ENCODE measurements around the gene NNAT. TPM values are rescaled to one million over a fixed set of nuclear protein-coding genes. Genes with fewer than 3 reads are reported as not detected.
"Not testable (repeated sequence)": the region's sequence is repeated elsewhere in the genome, so short reads cannot be mapped to it uniquely, and the experiment has no call there.

NNAT gene
- total and polyA plus RNA-seq, 7 donors: 7.8 to 125 (median 85.8) TPM; not detected in 1

- no peak for TF ChIP-seq POLR2AphosphoS5 (IDR thresholded peaks at IDR 0.05)
- no peak for TF ChIP-seq POLR2A (IDR thresholded peaks at IDR 0.05)
- no peak for TF ChIP-seq CTCF (IDR thresholded peaks at IDR 0.05)
- no peak for TF ChIP-seq EP300 (IDR thresholded peaks at IDR 0.05)
- WGBS, 2 donors: 83 to 87% methylated on average over 5 of the region's 5 CpGs
- H3K27me3 ChIP-seq: no peaks in the 10 kb centered on the region
- H3K4me3 ChIP-seq: no peak overlapping the region
- no peak for DNase-seq
- H3K4me1 ChIP-seq: no peaks in the 10 kb centered on the region
- intact Hi-C loops (cut with DNase I): no loop called here
- H3K27ac ChIP-seq: no peak overlapping the region
- no peaks in the 10 kb centered on the region for H3K9me3 ChIP-seq
- no peaks in the 10 kb centered on the region for H3K36me3 ChIP-seq
Observed at GRCh38 chr20:37481610-37482009, 39.4 kb upstream of the NNAT start.

GRCh38 chr20:37484331-37484730 lies 36.7 kb upstream of the NNAT start:
- Histone ChIP-seq H3K4me3 (no peak overlapping the region), H3K27me3 (no peaks in the 10 kb centered on the region), H3K27ac (no peak overlapping the region), H3K36me3 (no peaks in the 10 kb centered on the region), H3K9me3 (no peaks in the 10 kb centered on the region), H3K4me1 (no peaks in the 10 kb centered on the region)
- WGBS, 2 donors: 61 to 79% methylated on average over 3 of the region's 3 CpGs
- no peak for TF ChIP-seq POLR2A (IDR thresholded peaks at IDR 0.05)
- TF ChIP-seq CTCF (IDR thresholded peaks at IDR 0.05): no peak
- TF ChIP-seq EP300 (IDR thresholded peaks at IDR 0.05): no peak
- TF ChIP-seq POLR2AphosphoS5 (IDR thresholded peaks at IDR 0.05): no peak
- DNase-seq: peak; percentile 28
- intact Hi-C loops (cut with DNase I): no loop called here

GRCh38 chr20:37486209-37486608 lies 34.8 kb upstream of the NNAT start:
- H3K9me3 ChIP-seq; H3K4me3 ChIP-seq; H3K27ac ChIP-seq; intact Hi-C loops (cut with DNase I); H3K36me3 ChIP-seq; H3K27me3 ChIP-seq; H3K4me1 ChIP-seq: not testable (repeated sequence)
- WGBS, 2 donors: 92 to 94% methylated on average over 1 of the region's 1 CpG
- DNase-seq: peak; percentile 14

DNA sequence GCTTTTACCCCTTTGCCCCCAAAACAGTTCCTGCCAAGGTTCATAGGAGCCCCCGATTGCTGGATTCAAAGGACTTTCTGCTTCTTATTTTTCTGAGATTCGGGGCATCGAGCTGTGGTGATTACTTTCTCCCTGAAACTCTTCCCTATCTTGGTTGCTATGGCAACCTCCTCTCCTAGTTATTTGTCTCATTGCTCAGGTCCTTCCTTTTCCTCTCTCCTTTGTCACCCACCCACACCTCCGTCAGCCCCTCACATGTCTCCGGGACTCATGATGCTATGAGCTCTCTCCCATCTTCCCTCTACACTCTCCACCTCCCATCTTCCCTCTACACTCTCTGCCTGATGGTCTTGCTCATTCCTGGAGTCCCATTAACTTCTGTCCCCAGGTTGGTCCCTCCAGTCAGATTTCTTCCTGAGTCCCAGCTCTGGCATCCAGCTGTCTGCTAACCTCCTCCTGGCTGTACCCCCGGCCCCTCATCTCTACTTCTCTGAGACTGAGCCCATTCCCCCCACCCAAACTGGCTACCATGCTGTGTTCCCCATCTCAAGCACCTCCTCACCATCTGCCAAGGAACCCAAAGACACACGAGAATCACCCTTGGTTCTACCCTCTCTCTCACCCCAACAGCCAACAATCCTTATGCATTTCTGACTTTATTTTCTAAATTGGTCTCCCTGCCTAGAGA lies 30.2 kb upstream of the NNAT start:
- WGBS, 2 donors: 85 to 92% methylated on average over 7 of the region's 7 CpGs
- H3K4me1 ChIP-seq: no peaks in the 10 kb centered on the region
- intact Hi-C loops (cut with DNase I): no loop called here

GRCh38 chr20:37492096-37492625 lies 28.9 kb upstream of the NNAT start:
- TF ChIP-seq POLR2AphosphoS5 (IDR thresholded peaks at IDR 0.05): no peak
- no peak for TF ChIP-seq CTCF (IDR thresholded peaks at IDR 0.05)
- no peak for TF ChIP-seq POLR2A (IDR thresholded peaks at IDR 0.05)
- Histone ChIP-seq H3K9me3 (no peaks in the 10 kb centered on the region), H3K27me3 (no peaks in the 10 kb centered on the region), H3K4me3 (no peak overlapping the region), H3K27ac (no peak overlapping the region), H3K36me3 (peaks cover 0 to 11% (median 2%) of the 10 kb centered on the region in 4 donors), H3K4me1 (no peaks in the 10 kb centered on the region)
- WGBS, 2 donors: 94% methylated on average over 6 of the region's 6 CpGs
- DNase-seq: peak; percentile 42
- intact Hi-C loops (cut with DNase I): no loop called here

More for the DNA sequence above, 30.2 kb upstream of the NNAT start:
- Histone ChIP-seq H3K27me3 (no peaks in the 10 kb centered on the region), H3K27ac (no peak overlapping the region), H3K9me3 (no peaks in the 10 kb centered on the region), H3K36me3 (peaks cover 0 to 11% (median 2%) of the 10 kb centered on the region in 4 donors), H3K4me3 (no peak overlapping the region)
- TF ChIP-seq EP300 (IDR thresholded peaks at IDR 0.05) (no peak), POLR2AphosphoS5 (IDR thresholded peaks at IDR 0.05) (no peak), CTCF (IDR thresholded peaks at IDR 0.05) (no peak), POLR2A (IDR thresholded peaks at IDR 0.05) (no peak)
- peak; percentile 15 for DNase-seq

Data from sigmoid colon (tissue), 7 donors.